ENCODE data around the gene CTBP2. TPM values are rescaled to one million over a fixed set of nuclear protein-coding genes. Genes with fewer than 3 reads are reported as not detected.

Gene CTBP2
- total RNA-seq, 2 experiments from 2014 or later, result 0.17 TPM; not detected in 1

- Histone ChIP-seq H3K27me3 (ENCODE audit: control insufficient read depth in 1 of 2, insufficient read depth in 2 of 2, low read length in 2 of 2) (no peaks in the 10 kb centered on the region), H3K36me3 (ENCODE audit: insufficient read depth, low read length) (no peaks in the 10 kb centered on the region)
- intact Hi-C loops (cut with DNase I, micrococcal nuclease), result no loop called here
Measured at GRCh38 chr10:125105155-125105554, 55.2 kb downstream of the CTBP2 start.

GRCh38 chr10:125104559-125104958 lies 55.8 kb downstream of the CTBP2 start:
- H3K9me3 Mint-ChIP-seq, result peaks cover 2% of the 10 kb centered on the region
- CTCF ChIA-PET, result no interaction called here
- Histone ChIP-seq H3K4me1 (ENCODE audit: insufficient read depth, low read length) (no peaks in the 10 kb centered on the region), H3K27me3 (ENCODE audit: control insufficient read depth in 1 of 2, insufficient read depth in 2 of 2, low read length in 2 of 2) (no peaks in the 10 kb centered on the region), H3K9me3 (ENCODE audit: control insufficient read depth in 1 of 2, insufficient read depth in 1 of 2, low read length in 2 of 2) (peaks cover 0 to 7% of the 10 kb centered on the region in 2 experiments), H3K4me3 (ENCODE audit: low read length) (no peak overlapping the region), H3K36me3 (ENCODE audit: insufficient read depth, low read length) (no peaks in the 10 kb centered on the region), H3K27ac (ENCODE audit: low read depth in 1 of 2, low read length in 2 of 2) (no peak overlapping the region)
- no peak for TF ChIP-seq CTCF (IDR thresholded peaks at IDR 0.05)
- ATAC-seq (ENCODE audit: poor library complexity), result no peak
- intact Hi-C loops (cut with DNase I, micrococcal nuclease), result no loop called here
- POLR2A ChIA-PET, result no interaction called here
- no peaks in the 10 kb centered on the region for H3K27me3 Mint-ChIP-seq
- no peak for DNase-seq
- H3K27ac Mint-ChIP-seq, result no peak overlapping the region
- H3K4me1 Mint-ChIP-seq (ENCODE audit: low read depth), result no peaks in the 10 kb centered on the region
- H3K4me3 Mint-ChIP-seq, result no peak overlapping the region
- H3K36me3 Mint-ChIP-seq (ENCODE audit: low read depth), result no peaks in the 10 kb centered on the region

More at GRCh38 chr10:125105155-125105554, 55.2 kb downstream of the CTBP2 start:
- no peak overlapping the region for H3K4me3 Mint-ChIP-seq
- peaks cover 2% of the 10 kb centered on the region for H3K9me3 Mint-ChIP-seq
- Histone ChIP-seq H3K27ac (ENCODE audit: low read depth in 1 of 2, low read length in 2 of 2) (no peak overlapping the region), H3K4me3 (ENCODE audit: low read length) (no peak overlapping the region), H3K4me1 (ENCODE audit: insufficient read depth, low read length) (no peaks in the 10 kb centered on the region), H3K9me3 (ENCODE audit: control insufficient read depth in 1 of 2, insufficient read depth in 1 of 2, low read length in 2 of 2) (peaks cover 0 to 7% of the 10 kb centered on the region in 2 experiments)
- ChIA-PET CTCF (no interaction called here), POLR2A (no interaction called here)
- TF ChIP-seq CTCF (IDR thresholded peaks at IDR 0.05), result no peak
- no peaks in the 10 kb centered on the region for H3K27me3 Mint-ChIP-seq
- no peak for DNase-seq
- H3K36me3 Mint-ChIP-seq (ENCODE audit: low read depth), result no peaks in the 10 kb centered on the region
- H3K4me1 Mint-ChIP-seq (ENCODE audit: low read depth), result no peaks in the 10 kb centered on the region
- ATAC-seq (ENCODE audit: poor library complexity), result no peak
- H3K27ac Mint-ChIP-seq, result no peak overlapping the region

- H3K36me3 ChIP-seq (ENCODE audit: insufficient read depth, low read length), result no peaks in the 10 kb centered on the region
- Mint-ChIP-seq H3K36me3 (ENCODE audit: low read depth) (no peaks in the 10 kb centered on the region), H3K4me1 (ENCODE audit: low read depth) (no peaks in the 10 kb centered on the region), H3K27ac (no peak overlapping the region), H3K27me3 (no peaks in the 10 kb centered on the region), H3K4me3 (no peak overlapping the region), H3K9me3 (peaks cover 2% of the 10 kb centered on the region)
- H3K4me3 ChIP-seq (ENCODE audit: low read length), result no peak overlapping the region
- ChIA-PET POLR2A (no interaction called here), CTCF (no interaction called here)
- peaks cover 0 to 7% of the 10 kb centered on the region in 2 experiments for H3K9me3 ChIP-seq (ENCODE audit: control insufficient read depth in 1 of 2, insufficient read depth in 1 of 2, low read length in 2 of 2)
- intact Hi-C loops (cut with DNase I, micrococcal nuclease), result no loop called here
- no peak for TF ChIP-seq CTCF (IDR thresholded peaks at IDR 0.05)
- DNase-seq, result no peak
- no peaks in the 10 kb centered on the region for H3K27me3 ChIP-seq (ENCODE audit: control insufficient read depth in 1 of 2, insufficient read depth in 2 of 2, low read length in 2 of 2)
- no peak for ATAC-seq (ENCODE audit: poor library complexity)
- no peaks in the 10 kb centered on the region for H3K4me1 ChIP-seq (ENCODE audit: insufficient read depth, low read length)
- H3K27ac ChIP-seq (ENCODE audit: low read depth in 1 of 2, low read length in 2 of 2), result no peak overlapping the region
Measured at GRCh38 chr10:125103924-125104323, 56.4 kb downstream of the CTBP2 start.

Data from CD4-positive, alpha-beta T cell (primary cell).